Stimulated activated CD8-positive, alpha-beta memory T cell treated with anti-CD3 and anti-CD28 coated beads, Interleukin-15, amount 100 ng/mL, for 4 hours (primary cell): ENCODE results near the gene MTIF3.

Experiments used
- DNase-seq, 2 donors: peaks; one replicate each; pipeline ENCODE4 v3.0.0-alpha.2; 2020; ENCODE audit warnings: low read depth in 2 of 2

The MTIF3 gene

GRCh38 chr13:27449936-27450828 is at the start of gene MTIF3:
MTIF3 (minus strand) TSS chr13:27450564; CDS start chr13:27440448, 10,116 bp downstream.
- DNase-seq = peak; percentile 88 to 93

DNA sequence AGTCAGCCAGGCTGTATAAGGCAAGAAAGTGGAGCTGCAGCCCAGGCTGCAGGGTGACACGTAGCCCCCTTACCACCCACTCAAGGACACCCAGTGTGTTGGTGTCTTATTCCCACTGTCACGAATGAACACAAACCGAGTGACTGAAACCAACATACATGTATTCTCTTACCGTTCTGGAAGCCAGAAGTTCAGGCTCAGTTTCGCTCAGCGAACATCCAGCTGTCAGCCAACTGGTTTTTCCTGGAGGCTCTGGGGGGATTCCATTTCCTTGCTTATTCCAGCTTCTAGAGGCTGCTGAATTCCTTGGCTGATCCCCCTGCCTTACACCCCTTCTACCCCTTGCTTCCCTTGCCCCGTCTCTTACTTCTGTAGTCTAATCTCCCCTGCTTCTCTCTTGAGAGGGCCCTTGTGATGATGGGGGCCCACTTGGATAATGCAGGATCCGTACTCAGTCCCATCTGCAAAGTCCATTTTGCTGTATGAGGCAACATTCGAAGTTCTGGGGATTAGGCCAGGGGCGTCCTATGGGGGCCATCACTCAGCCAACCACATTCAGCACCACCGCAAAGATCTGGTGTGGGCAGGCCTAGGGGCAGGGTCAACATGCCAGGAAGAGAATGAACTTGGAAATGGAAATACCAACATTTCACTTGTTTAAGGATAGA is 47.3 kb upstream of the MTIF3 start:
- DNase-seq = no peak

GRCh38 chr13:27496536-27497273 is 46.3 kb upstream of the MTIF3 start:
- no peak for DNase-seq

DNA sequence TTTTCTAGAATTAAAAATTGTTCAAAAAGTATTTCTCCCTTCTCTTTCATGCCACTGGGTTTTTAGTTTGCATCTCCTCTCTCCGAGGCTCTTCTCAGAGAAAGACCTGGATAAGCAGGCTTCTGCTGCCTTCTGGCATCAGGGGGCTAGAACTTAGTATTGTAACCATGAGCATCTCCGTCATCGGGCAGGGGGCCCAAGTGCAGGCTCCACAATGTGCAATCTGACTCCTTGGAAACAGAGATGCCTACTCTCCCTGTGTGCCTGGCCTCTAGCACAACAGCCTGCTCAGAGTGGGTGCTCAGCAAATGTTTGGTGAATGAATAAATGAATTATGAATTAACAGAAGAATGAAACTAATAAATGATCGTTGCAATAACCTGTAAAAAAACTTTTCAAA is 45.6 kb upstream of the MTIF3 start:
- no peak for DNase-seq

DNA sequence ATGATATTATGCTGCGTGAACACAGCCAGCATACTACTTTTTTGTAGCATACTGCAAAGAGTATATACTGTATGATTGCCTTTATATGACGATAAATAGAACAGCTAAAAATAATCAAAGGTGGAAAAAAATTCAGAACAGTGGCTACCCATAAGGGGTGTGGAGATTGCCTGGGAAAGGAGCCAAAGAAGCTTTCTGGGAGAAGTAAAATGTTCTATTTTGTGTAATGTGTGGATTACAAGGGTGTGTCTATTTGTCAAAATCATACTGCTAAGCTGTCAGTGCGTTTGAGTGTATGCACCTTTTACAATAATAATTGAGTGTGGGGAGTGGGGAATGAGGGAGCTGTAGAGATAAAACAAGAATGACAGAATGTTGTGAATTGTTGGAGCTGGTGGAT is 45.2 kb upstream of the MTIF3 start:
- DNase-seq = no peak

GRCh38 chr13:27493981-27494380 is 43.6 kb upstream of the MTIF3 start:
- DNase-seq = no peak

- no peak for DNase-seq
Measured at GRCh38 chr13:27489456-27489855, 39.1 kb upstream of the MTIF3 start.

DNA sequence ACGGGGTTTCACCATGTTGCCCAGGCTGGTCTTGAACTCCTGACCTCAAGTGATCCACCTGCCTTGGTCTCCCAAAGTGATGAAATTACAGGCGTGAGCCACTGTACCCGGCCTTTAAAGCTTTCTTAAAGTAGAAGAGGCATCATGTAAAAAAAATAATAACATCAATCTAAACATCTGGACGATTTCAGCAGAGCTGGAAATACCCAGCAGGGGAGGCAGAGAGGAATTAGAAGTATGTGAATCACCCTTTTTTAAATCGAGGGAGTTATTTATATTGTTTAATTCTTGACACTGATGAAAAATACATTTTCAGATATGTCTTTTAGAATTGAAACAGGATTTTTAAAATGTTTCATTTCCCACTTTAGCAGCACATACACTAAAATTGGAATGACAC is 37.4 kb upstream of the MTIF3 start:
- no peak for DNase-seq

DNA sequence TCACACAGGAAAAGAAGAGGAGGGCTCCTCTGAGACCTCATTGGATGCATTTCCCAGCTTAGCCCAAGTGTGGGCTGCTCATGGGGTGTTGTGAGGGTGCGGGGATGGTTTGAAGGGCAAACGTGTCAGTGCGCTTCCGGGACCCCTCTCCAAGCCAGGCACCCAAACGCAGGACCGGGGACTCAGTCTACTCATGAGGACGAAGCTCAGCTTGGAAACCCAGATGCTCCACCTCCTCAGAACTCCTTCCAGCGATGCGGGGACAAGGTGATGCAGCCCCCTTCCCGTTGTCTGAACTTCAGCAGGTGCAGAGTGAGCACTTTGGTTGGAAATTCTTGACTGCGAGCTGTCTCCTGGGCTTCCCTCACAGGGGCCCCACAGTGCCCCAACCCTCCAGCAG is 33.1 kb upstream of the MTIF3 start:
- DNase-seq = no peak

DNA sequence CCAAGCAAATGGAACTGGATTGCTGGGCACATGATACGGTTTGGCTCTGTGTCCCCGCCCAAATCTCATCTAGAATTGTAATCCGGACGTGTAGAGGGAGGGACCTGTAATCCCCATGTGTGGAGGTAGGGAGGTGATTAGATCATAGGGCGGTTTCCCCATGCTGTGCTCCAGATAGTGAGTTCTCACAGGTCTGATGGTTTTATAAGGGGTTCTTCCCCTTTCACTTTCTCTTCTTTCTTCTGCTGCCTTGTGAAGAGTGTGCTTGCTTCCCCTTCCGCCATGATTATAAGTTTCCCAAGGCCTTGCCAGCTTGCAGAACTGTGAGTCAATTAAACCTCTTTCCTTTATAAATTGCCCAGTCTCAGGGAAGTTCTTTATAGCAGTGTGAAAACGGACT is 32.6 kb upstream of the MTIF3 start:
- DNase-seq = no peak

DNA sequence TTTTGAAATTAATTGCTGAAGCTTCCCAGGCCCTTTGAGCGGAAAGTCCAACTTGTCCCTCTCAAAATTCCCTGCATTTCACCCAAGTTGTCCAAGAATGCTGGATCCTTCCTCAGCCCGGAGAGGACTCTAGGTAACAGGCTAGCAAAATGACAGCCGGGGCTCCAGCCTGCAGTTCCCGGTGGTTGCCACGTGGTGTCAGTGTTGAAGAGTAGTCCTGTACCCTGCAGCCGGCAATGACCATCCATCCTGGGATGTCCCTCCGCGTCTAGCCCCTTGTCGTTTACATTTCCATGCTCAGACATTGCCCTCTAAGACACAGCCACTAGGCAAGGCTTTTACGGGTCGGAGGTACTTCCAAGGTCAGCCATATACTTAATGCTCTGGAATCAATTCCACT is 31.4 kb upstream of the MTIF3 start:
- no peak for DNase-seq

DNA sequence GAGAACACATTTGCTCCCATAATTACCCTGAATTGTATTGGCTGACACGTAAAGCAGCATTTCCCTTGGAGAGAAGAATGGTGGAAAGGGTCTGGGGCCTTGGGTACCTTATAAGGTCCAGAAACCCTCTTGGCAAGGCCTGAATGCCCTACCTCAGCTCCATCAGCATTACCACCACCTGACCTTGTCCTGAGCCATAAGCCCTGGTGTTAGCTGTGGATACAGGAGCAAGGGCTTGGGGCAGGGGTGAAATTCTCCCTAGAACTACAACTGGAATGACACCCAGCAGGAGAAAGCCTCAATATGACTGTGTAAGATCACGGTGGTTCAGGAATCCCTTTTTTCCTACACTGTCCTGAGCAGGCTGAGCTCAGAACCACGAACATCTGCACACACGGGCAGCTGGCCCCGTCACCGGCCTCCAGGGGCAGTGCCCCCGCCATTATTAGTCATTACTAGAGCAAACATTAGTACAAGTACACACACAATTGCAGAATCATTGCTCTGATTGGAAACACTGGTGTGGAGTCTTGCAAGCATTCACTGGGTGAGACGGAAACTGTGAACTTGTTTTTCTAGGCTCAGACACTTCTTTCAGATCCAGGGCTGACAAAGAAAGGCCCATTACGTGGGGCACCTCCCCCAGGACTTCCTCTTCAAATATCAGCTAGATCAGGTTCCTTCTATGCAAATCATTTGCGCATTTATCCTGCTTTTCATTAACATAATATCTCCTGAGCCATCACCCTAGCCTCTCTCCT is 26.8 kb upstream of the MTIF3 start:
- no peak for DNase-seq

GRCh38 chr13:27474751-27475268 is 24.4 kb upstream of the MTIF3 start:
- no peak for DNase-seq

- DNase-seq = no peak
Measured at GRCh38 chr13:27472941-27473340, 22.6 kb upstream of the MTIF3 start.

- no peak for DNase-seq
Measured at GRCh38 chr13:27472441-27472840, 22.1 kb upstream of the MTIF3 start.

DNA sequence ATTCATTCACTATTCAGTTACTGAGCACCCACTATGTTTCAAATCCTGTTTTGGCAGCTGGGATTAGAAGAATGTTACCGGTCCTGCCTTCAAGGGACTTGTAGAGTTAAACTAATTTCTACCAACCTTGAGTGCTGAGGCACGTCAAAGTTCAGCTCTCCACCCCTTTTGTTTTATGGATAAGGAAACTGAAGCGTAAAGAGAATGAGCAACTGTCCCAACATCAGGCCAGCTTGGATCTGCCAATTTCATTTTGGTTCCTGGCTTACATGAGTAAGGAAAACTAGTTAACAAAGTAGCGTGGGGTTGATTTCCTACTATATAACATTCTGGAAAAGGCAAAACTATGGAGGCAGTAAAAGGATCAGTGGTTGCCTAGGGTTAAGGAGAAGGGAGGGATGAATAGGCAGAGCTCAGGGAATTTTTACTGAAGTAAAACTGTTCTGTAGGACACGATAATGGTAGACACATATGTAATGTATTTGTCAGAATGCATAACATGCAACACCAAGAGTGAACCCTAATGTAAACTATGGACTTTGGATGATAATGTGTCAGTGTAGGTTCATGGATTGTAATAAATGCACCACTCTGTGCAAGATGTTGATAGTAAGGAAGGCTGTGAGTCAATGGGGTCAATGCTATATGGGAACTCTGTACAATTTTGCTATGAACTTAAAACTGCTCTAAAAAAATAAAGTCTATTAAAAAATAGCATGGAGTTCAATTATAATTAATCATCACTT is 19.9 kb upstream of the MTIF3 start:
- no peak for DNase-seq

DNA sequence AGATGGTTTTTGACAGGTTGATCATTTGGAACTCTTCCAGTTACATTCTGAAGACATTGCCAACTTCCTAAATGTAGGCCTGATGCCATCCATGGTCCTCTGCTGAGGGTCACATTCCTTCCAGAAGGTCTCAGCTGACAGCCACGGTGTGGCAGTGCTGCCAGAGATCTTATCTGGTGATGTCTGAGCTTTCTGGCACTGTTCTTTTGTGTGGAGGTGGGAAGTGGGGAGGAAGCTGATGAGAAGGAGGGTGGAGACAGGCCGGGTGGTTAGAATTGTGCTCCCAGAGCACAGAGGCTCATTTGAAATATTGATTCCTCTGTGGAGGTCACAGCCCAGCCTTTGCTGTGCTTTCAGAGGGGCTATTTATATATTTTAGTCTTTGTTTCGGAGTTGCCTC is 16.1 kb upstream of the MTIF3 start:
- no peak for DNase-seq

DNA sequence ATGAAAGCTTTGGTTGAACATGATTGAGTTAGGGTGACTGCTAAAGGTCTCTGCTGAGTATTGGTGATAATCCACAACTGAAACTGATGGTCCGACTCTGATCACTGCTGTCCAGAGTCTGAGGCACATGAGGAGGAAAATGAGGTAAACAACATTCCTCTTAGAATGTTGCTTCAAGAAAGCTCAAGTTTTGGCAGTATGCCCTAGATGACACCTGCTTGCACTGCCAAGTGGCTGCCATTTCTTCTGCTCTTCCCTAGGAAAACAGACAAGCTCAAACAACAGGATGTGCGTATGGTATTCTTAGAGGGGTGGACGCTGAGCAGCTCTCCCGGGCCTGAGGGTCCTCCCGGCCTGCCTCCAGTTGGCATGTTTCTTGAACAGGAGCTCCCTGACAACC is 15.2 kb upstream of the MTIF3 start:
- no peak for DNase-seq

- DNase-seq = no peak
Measured at GRCh38 chr13:27463500-27463899, 13.1 kb upstream of the MTIF3 start.

- no peak for DNase-seq
Measured at GRCh38 chr13:27461940-27462584, 11.7 kb upstream of the MTIF3 start.
